Measurements from ENCODE around the gene MORC1. TPM values are rescaled to one million over a fixed set of nuclear protein-coding genes. Genes with fewer than 3 reads are reported as not detected.

The MORC1 gene
- total RNA-seq, 4 donors from 2014 or later = not detected

DNA sequence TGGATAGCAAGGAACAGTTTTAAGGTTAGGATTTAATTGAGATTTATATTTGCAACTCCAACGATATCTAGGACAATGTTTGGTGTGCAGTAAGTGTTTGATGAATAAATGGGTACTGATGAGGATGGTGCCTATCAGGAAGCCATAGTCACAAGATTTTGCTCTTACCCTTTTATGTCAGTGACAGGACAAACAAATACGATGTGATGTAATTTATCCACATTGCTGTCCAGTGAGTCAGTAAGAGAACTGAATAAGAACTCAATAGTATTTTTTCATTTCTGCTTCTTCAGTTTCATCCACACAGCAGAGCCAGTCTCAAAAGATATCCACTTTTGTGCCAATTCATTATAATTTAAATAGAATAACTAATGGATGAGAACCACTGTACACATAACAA lies 37.0 kb upstream of the MORC1 start:
- WGBS = 75% methylated on average over 2 of the region's 2 CpGs
- H3K27me3 ChIP-seq = no peaks in the 10 kb centered on the region
- no peak for DNase-seq (ENCODE audit: extremely low spot score)
- TF ChIP-seq POLR2AphosphoS5 (IDR thresholded peaks at IDR 0.05) = no peak
- TF ChIP-seq, protein P1, sequence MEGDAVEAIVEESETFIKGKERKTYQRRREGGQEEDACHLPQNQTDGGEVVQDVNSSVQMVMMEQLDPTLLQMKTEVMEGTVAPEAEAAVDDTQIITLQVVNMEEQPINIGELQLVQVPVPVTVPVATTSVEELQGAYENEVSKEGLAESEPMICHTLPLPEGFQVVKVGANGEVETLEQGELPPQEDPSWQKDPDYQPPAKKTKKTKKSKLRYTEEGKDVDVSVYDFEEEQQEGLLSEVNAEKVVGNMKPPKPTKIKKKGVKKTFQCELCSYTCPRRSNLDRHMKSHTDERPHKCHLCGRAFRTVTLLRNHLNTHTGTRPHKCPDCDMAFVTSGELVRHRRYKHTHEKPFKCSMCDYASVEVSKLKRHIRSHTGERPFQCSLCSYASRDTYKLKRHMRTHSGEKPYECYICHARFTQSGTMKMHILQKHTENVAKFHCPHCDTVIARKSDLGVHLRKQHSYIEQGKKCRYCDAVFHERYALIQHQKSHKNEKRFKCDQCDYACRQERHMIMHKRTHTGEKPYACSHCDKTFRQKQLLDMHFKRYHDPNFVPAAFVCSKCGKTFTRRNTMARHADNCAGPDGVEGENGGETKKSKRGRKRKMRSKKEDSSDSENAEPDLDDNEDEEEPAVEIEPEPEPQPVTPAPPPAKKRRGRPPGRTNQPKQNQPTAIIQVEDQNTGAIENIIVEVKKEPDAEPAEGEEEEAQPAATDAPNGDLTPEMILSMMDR (IDR thresholded peaks at IDR 0.05) = no peak
- no peak for TF ChIP-seq EP300 (IDR thresholded peaks at IDR 0.05)
- TF ChIP-seq POLR2A (IDR thresholded peaks at IDR 0.05; ENCODE audit: low read depth) = no peak
- no peak overlapping the region for H3K4me3 ChIP-seq
- intact Hi-C loops (cut with DNase I) = no loop called here
- H3K27ac ChIP-seq (replicated peaks in 1 of 4) = no peak overlapping the region
- no peaks in the 10 kb centered on the region for H3K36me3 ChIP-seq
- H3K9me3 ChIP-seq = peaks cover 0 to 5% (median 2%) of the 10 kb centered on the region in 4 donors
- no peaks in the 10 kb centered on the region for H3K4me1 ChIP-seq

DNA sequence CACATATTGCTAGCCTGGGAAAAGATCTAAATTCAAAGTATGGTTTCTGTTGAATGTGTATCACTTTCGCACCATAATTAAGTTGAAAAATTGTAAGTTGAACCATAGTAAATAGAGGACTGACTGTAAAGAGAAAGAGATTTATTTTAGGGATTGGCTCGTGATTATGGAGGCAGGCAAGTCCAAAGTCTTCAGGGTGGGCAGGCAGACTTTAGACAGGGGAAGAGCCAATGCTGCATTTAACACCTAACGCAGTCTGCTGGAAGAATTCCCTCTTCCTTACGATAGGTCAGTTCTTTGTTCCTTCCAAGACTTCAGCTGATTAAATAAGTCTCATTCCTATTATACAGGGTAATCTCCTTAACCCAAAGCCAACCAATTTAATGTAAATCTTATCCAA lies 34.4 kb upstream of the MORC1 start:
- no peaks in the 10 kb centered on the region for H3K9me3 ChIP-seq
- no peaks in the 10 kb centered on the region for H3K4me1 ChIP-seq
- no peak overlapping the region for H3K4me3 ChIP-seq
- H3K27me3 ChIP-seq = no peaks in the 10 kb centered on the region
- H3K27ac ChIP-seq (replicated peaks in 1 of 4) = no peak overlapping the region
- no peaks in the 10 kb centered on the region for H3K36me3 ChIP-seq
- intact Hi-C loops (cut with DNase I) = no loop called here
- TF ChIP-seq EP300 (IDR thresholded peaks at IDR 0.05) = no peak
- WGBS = 87% methylated on average over 4 of the region's 4 CpGs
- DNase-seq (ENCODE audit: extremely low spot score) = no peak

- Histone ChIP-seq H3K9me3 (peaks cover 0 to 7% (median 0%) of the 10 kb centered on the region in 4 donors), H3K36me3 (no peaks in the 10 kb centered on the region), H3K27me3 (no peaks in the 10 kb centered on the region), H3K4me1 (no peaks in the 10 kb centered on the region), H3K4me3 (no peak overlapping the region), H3K27ac (replicated peaks in 1 of 4) (no peak overlapping the region)
- TF ChIP-seq, protein P1 (IDR thresholded peaks at IDR 0.05) = no peak
- TF ChIP-seq POLR2AphosphoS5 (IDR thresholded peaks at IDR 0.05) = no peak
- no peak for TF ChIP-seq EP300 (IDR thresholded peaks at IDR 0.05)
- no peak for TF ChIP-seq POLR2A (IDR thresholded peaks at IDR 0.05; ENCODE audit: low read depth)
- WGBS = 86% methylated on average over 2 of the region's 2 CpGs
- intact Hi-C loops (cut with DNase I) = no loop called here
- no peak for DNase-seq (ENCODE audit: extremely low spot score)
Observed at GRCh38 chr3:109149078-109149477, 31.1 kb upstream of the MORC1 start.

DNA sequence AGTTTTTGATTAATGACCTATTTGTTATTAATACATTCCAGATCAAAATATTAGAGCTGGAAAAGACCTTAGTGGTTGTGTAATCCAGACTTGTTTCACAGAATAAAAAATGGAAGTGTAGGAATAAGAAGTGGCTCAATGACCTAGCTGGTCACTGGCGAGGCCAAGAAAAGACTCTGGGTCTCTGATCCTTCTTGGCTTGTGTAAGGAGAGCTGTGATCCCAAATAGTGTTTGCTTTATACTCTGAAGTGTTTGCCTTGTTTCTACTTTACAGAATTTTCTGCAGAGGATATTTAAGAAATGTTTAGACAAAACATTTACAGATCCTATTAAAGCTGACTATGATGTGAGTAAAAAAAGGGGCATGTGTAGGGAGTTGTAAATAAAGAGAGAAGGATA lies 25.7 kb upstream of the MORC1 start:
- intact Hi-C loops (cut with DNase I) = no loop called here
- H3K27me3 ChIP-seq = no peaks in the 10 kb centered on the region
- no peaks in the 10 kb centered on the region for H3K36me3 ChIP-seq
- DNase-seq (ENCODE audit: extremely low spot score) = no peak
- no peak overlapping the region for H3K4me3 ChIP-seq
- 93% methylated on average over 1 of the region's 1 CpG for WGBS
- no peak overlapping the region for H3K27ac ChIP-seq (replicated peaks in 1 of 4)
- no peaks in the 10 kb centered on the region for H3K4me1 ChIP-seq
- H3K9me3 ChIP-seq = peaks cover 0 to 7% (median 0%) of the 10 kb centered on the region in 4 donors
- TF ChIP-seq POLR2AphosphoS5 (IDR thresholded peaks at IDR 0.05) (no peak), POLR2A (IDR thresholded peaks at IDR 0.05; ENCODE audit: low read depth) (no peak), EP300 (IDR thresholded peaks at IDR 0.05) (no peak)
- TF ChIP-seq, protein P1 (IDR thresholded peaks at IDR 0.05) = no peak

DNA sequence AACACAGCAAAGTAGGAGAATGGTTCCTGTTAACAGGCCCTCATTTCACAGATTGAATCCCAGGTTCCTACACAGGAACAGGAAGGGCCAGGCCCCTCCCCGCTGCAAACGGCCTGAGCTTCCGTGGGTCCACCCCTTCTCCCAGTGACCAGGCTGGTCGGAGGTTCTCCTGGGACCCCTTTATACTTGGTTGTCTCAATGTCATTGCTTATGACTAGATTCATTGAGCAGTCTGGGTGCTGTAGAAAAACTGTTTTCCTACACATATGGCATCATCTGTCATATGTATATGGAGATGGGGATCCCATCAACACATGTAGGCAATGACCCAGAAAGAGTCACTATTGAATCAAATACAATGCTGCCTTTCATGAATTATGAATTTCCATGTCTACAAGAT lies 22.4 kb upstream of the MORC1 start:
- Histone ChIP-seq H3K36me3 (no peaks in the 10 kb centered on the region), H3K4me3 (no peak overlapping the region), H3K4me1 (no peaks in the 10 kb centered on the region), H3K27ac (replicated peaks in 1 of 4) (no peak overlapping the region), H3K27me3 (no peaks in the 10 kb centered on the region), H3K9me3 (no peaks in the 10 kb centered on the region)
- intact Hi-C loops (cut with DNase I) = no loop called here
- TF ChIP-seq POLR2AphosphoS5 (IDR thresholded peaks at IDR 0.05) (no peak), EP300 (IDR thresholded peaks at IDR 0.05) (no peak), POLR2A (IDR thresholded peaks at IDR 0.05; ENCODE audit: low read depth) (no peak)
- TF ChIP-seq, protein P1 (IDR thresholded peaks at IDR 0.05) = no peak
- WGBS = 75% methylated on average over 4 of the region's 4 CpGs
- DNase-seq (ENCODE audit: extremely low spot score) = no peak
